RWPE1 (cell line): ENCODE data around the gene VPS8.

Source experiments
- CTCF ChIA-PET: fragments of 350-600 bp; sonication (Branson Sonifier 250); formaldehyde crosslinking; extraction: SDS; loops from one replicate; lab custom pipeline; 2021; lab: Yijun Ruan, JAX
- POLR2A ChIA-PET: fragments of 400-600 bp; formaldehyde crosslinking; extraction: SDS; loops from one replicate; lab custom pipeline; 2020; ENCODE audit warnings: antibody characterized with exemption; ENCODE audit not compliant: low non-redundant PET; lab: Yijun Ruan, JAX
- DNase-seq: peaks from one replicate; pipeline ENCODE4 v3.0.0; 2012; ENCODE audit warnings: low spot score
- H3K27ac ChIP-seq: fragments of 450-650 bp; 2 replicates; pipeline ENCODE4 v1.5.1; 2017
- TF ChIP-seq, protein P1 (sequence below): fragments of 450-650 bp; conservative IDR thresholded peaks from 2 replicates; pipeline ENCODE4 v1.5.1; 2017; ENCODE audit warnings: low read depth, mild to moderate bottlenecking

The VPS8 gene

DNA sequence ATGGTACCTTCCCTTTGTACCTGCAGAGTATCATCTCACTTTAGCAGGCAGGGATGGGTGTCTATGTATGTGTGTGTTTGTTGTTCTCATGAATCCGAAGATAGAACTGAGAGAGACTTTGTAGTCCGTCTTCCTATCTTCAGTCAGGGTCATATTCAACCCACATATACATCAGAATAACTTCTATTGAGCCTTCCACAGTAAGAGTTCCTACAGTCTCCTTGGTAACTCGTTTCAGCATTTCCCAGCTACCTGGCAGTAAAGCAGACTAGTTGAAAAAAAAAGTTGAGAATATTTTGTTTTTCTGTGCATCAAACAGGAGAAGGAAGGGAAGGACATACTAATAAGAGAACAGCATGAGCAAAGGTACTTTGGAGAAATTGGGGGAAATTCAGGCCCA is 106.8 kb downstream of the VPS8 start:
- H3K27ac ChIP-seq, result no peak overlapping the region
- TF ChIP-seq, protein P1, sequence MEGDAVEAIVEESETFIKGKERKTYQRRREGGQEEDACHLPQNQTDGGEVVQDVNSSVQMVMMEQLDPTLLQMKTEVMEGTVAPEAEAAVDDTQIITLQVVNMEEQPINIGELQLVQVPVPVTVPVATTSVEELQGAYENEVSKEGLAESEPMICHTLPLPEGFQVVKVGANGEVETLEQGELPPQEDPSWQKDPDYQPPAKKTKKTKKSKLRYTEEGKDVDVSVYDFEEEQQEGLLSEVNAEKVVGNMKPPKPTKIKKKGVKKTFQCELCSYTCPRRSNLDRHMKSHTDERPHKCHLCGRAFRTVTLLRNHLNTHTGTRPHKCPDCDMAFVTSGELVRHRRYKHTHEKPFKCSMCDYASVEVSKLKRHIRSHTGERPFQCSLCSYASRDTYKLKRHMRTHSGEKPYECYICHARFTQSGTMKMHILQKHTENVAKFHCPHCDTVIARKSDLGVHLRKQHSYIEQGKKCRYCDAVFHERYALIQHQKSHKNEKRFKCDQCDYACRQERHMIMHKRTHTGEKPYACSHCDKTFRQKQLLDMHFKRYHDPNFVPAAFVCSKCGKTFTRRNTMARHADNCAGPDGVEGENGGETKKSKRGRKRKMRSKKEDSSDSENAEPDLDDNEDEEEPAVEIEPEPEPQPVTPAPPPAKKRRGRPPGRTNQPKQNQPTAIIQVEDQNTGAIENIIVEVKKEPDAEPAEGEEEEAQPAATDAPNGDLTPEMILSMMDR, result no peak
- no peak for DNase-seq
- ChIA-PET CTCF (no interaction called here), POLR2A (no interaction called here)

DNA sequence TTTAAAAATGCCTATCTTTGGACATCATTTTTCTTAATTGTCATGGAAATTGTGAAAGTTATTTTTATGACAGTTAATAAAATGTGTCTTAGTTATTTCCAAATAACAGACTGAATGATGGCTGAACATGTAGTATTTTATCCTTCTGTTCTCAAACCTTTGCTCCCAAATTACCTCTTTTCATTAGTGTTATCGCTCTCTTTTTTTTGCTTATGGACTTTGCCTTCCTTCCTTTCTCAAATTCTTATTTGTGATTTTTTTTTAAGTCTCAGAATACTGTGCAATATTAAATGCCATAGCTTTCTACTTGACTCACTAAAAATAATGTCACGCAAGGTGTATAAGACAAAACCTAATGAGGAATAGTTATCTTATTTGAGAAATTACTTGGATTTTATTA is 107.7 kb downstream of the VPS8 start:
- TF ChIP-seq, protein P1, result no peak
- ChIA-PET POLR2A (no interaction called here), CTCF (no interaction called here)
- DNase-seq, result no peak
- no peak overlapping the region for H3K27ac ChIP-seq

DNA sequence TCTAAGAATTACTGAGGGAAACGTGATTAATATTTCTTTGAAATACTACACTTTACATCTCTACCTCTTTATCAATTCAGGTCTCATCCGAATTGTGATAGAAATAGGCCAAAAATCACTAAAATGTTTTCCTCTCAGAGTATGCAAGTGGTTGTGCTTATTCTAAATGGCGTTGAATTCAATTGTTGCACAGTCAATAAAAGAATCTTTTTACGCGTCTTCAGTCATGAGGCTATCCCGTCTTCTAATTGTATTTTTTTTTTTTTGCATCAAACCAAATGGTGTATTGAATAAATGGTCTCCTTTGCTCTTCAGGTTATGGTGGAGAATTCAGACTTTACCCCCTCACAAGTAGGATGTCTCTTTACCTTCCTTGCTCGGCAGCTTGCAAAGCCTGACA is 112.6 kb downstream of the VPS8 start:
- ChIA-PET POLR2A (no interaction called here), CTCF (no interaction called here)
- no peak overlapping the region for H3K27ac ChIP-seq
- TF ChIP-seq, protein P1, result no peak
- no peak for DNase-seq

DNA sequence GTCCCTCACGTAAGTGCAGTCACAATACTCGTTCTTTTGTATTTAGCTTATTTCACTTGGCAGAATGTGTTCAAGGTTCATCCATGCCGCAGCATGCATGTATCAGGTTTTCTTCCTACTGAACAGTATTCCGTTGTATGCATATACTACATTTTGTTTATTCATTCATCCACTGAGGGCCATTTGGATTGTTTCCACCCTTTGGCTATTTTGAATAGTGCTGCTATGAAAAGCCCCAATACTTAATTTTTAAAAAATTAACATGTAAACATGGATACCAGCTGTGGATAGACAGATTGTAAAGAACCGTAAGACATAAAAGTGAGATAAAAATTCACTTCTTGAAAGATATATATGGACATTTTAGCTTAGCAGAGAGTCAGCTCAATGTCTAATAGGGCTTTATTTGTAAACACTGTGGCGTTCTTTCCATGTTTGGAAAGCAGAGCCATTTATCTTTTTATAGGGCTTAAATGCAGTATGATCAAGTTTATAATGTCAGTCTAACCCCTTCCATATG is 115.9 kb downstream of the VPS8 start:
- H3K27ac ChIP-seq, result no peak overlapping the region
- TF ChIP-seq, protein P1, result no peak
- ChIA-PET POLR2A (no interaction called here), CTCF (interaction anchor here (0.7 kb wide), 1 partner anchor 71 kb away, joined by 3 read pairs; no protein-coding TSS in a partner anchor)
- no peak for DNase-seq

DNA sequence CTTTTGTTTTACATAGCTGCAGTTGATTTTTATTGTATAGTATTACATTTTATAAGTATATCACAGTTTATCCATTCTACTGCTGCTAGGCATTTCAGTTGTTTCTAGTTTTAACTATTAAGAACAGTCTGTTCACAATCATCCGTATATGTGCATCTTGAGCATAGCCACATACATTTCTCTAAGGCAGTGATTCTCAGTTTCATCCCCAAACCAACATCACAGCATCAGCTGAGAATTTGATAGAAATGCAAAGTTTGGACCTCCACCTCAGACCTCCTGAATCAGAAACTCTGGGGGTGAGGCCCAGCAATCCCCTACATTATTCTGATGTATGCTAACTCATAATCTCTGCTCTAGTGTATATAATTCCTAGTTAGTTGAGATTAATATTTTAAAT is 120.8 kb downstream of the VPS8 start:
- TF ChIP-seq, protein P1, result no peak
- ChIA-PET CTCF (interaction anchor here (0.6 kb wide), 2 partner anchors 88 to 600 kb away, joined by 3 to 5 read pairs; no protein-coding TSS in a partner anchor), POLR2A (no interaction called here)
- no peak overlapping the region for H3K27ac ChIP-seq
- no peak for DNase-seq

DNA sequence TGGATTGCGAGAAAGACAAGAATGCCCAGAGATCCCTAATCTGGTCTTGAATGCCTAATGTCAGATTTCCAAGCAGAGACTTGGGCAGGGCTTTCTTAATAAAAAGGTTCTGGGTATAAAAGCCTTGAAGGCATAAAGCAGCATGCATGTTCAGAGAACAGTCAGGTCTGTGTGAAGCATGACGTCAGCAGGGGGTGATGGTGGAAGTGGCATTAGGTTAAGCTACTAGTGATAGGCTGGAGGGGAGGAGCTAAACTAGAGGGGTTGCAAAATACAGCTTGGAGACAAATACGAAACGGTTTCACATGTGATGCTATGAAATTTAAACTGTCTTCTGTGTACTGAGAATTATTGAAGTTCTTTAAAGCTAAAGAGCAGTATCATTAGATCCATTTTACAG is 125.6 kb downstream of the VPS8 start:
- ChIA-PET POLR2A (no interaction called here), CTCF (no interaction called here)
- no peak overlapping the region for H3K27ac ChIP-seq
- TF ChIP-seq, protein P1, result no peak
- DNase-seq, result no peak
